Suprapubic skin (tissue), 4 donors: ENCODE measurements around the gene KIAA1671.

Experiments
- CTCF ChIP-seq, 2 donors: fragments of 200-600 bp in 1 of 2; fragments of 450-650 bp in 1 of 2; sonication (generic) in 1 of 2; IDR thresholded peaks; one replicate each; pipeline ENCODE4 v1.5.1; 2016 to 2019; ENCODE audit warnings: antibody characterized with exemption in 2 of 2, mild to moderate bottlenecking in 1 of 2, moderate library complexity in 1 of 2
- POLR2A ChIP-seq, 2 donors: fragments of 450-650 bp; IDR thresholded peaks; one replicate each; pipeline ENCODE4 v1.6.1; 2017; ENCODE audit warnings: antibody characterized with exemption in 2 of 2, mild to moderate bottlenecking in 2 of 2, moderate library complexity in 2 of 2
- POLR2AphosphoS5 ChIP-seq, 3 donors: sonication (generic); formaldehyde crosslinking; IDR thresholded peaks; one replicate each; pipeline ENCODE4 v1.6.1; 2017; ENCODE audit warnings: antibody characterized with exemption in 3 of 3

GRCh38 chr22:25076336-25076735 lies 123.8 kb downstream of the KIAA1671 start:
- TF ChIP-seq CTCF (IDR thresholded peaks at IDR 0.05), result no peak
- no peak for TF ChIP-seq POLR2A (IDR thresholded peaks at IDR 0.05)
- no peak for TF ChIP-seq POLR2AphosphoS5 (IDR thresholded peaks at IDR 0.05)
